Motor neuron (in vitro differentiated cells): ENCODE results near the gene GALNT8. TPM values are rescaled to one million over a fixed set of nuclear protein-coding genes. Genes with fewer than 3 reads are reported as not detected.

Experiments
- total RNA-seq, 8 experiments: library from RNA; unstranded; fragments of 300-600 nt; gene quantifications; 2 replicates each; pipeline versions ENCODE4 v1.2.3 to v1.2.4, GENCODE V29; 2022

GALNT8 gene
- total RNA-seq, 8 experiments from 2014 or later = 0.09 to 18.9 (median 10.4) TPM

Other genes starting within 250 kb of the GALNT8 start
- gene RAD51AP1, start 181.5 kb upstream of the GALNT8 start, total RNA-seq = 10 to 100 TPM in 3 of 8 experiments, 1 to 10 TPM in 4, under 1 TPM in 1; 0.25 to 32.1 (median 5.5) TPM
- 100 to 1,000 TPM in 1 of 8 experiments, 10 to 100 TPM in 7; 37.1 to 100 (median 55.8) TPM for gene DYRK4, start 158.2 kb upstream of the GALNT8 start, total RNA-seq
- 1 to 10 TPM; 2.3 to 8.1 (median 4.7) TPM for gene AKAP3, start 71.3 kb upstream of the GALNT8 start, total RNA-seq
- 100 to 1,000 TPM in 1 of 8 experiments, 10 to 100 TPM in 7; 25.3 to 107 (median 51.3) TPM for gene NDUFA9, start 71.3 kb upstream of the GALNT8 start, total RNA-seq
- gene KCNA1, start 189.5 kb downstream of the GALNT8 start, total RNA-seq = 1 to 10 TPM in 1 of 8 experiments, under 1 TPM in 6, not detected in 1; under 0.01 to 1.5 (median 0.10) TPM